WI38 (cell line): ENCODE measurements around the gene CPA4.

ENCODE experiments used
- H3K4me3 ChIP-seq: 2 replicates; pipeline ENCODE4 v1.5.1; 2011; ENCODE audit warnings: low read depth, mild to moderate bottlenecking, control low read depth, low read length
- CTCF ChIP-seq: IDR thresholded peaks from 2 replicates; pipeline ENCODE4 v1.5.1; 2012; ENCODE audit warnings: low read depth, mild to moderate bottlenecking, control low read depth, low read length

Gene CPA4

GRCh38 chr7:130345725-130346124 is 52.8 kb downstream of the CPA4 start:
- no peak overlapping the region for H3K4me3 ChIP-seq
- TF ChIP-seq CTCF = no peak

- no peak for TF ChIP-seq CTCF
Measured at GRCh38 chr7:130346177-130346905, 53.4 kb downstream of the CPA4 start.

GRCh38 chr7:130346941-130347340 is 54.0 kb downstream of the CPA4 start:
- TF ChIP-seq CTCF = no peak

More at GRCh38 chr7:130346177-130346905, 53.4 kb downstream of the CPA4 start:
- no peak overlapping the region for H3K4me3 ChIP-seq

GRCh38 chr7:130349911-130350782 is 57.2 kb downstream of the CPA4 start:
- no peak for TF ChIP-seq CTCF

More at GRCh38 chr7:130346941-130347340, 54.0 kb downstream of the CPA4 start:
- H3K4me3 ChIP-seq = no peak overlapping the region

GRCh38 chr7:130350945-130351790 is 58.2 kb downstream of the CPA4 start:
- no peak for TF ChIP-seq CTCF
- no peak overlapping the region for H3K4me3 ChIP-seq

More at GRCh38 chr7:130349911-130350782, 57.2 kb downstream of the CPA4 start:
- H3K4me3 ChIP-seq = no peak overlapping the region

GRCh38 chr7:130351791-130352090 is 58.8 kb downstream of the CPA4 start:
- H3K4me3 ChIP-seq = no peak overlapping the region
- TF ChIP-seq CTCF = no peak
